Breast epithelium (tissue), 4 donors: ENCODE data around the gene CNST. TPM values are rescaled to one million over a fixed set of nuclear protein-coding genes. Genes with fewer than 3 reads are reported as not detected.
"Not testable (repeated sequence)": the region's sequence is repeated elsewhere in the genome, so short reads cannot be mapped to it uniquely, and the experiment has no call there.

Experiments used
- DNase-seq, 2 donors: peaks; one replicate each; pipeline ENCODE4 v3.0.0-alpha.2; 2019; ENCODE audit warnings: low spot score in 2 of 2
- H3K27ac ChIP-seq, 2 donors: fragments of 200-600 bp; sonication (generic) in 1 of 2; one replicate each; pipeline ENCODE4 v1.5.1; 2016 to 2019; ENCODE audit warnings: mild to moderate bottlenecking in 1 of 2
- H3K27me3 ChIP-seq, 2 donors: fragments of 200-600 bp; sonication (generic) in 1 of 2; one replicate each; pipeline versions ENCODE4 v1.5.1 to v1.6.0; 2017 to 2019; ENCODE audit warnings: control low read depth in 1 of 2, mild to moderate bottlenecking in 1 of 2
- H3K36me3 ChIP-seq: fragments of 200-600 bp; one replicate; pipeline ENCODE4 v1.5.1; 2019
- H3K4me1 ChIP-seq, 2 donors: fragments of 200-600 bp; sonication (generic); one replicate each; pipeline ENCODE4 v1.5.1; 2016 to 2019; ENCODE audit warnings: control low read depth in 1 of 2
- H3K4me3 ChIP-seq, 3 donors: fragments of 200-600 bp; sonication (generic); 1 replicate in 2 of 3; 2 replicates in 1 of 3; pipeline ENCODE4 v1.5.1; 2016 to 2019; ENCODE audit warnings: mild to moderate bottlenecking in 3 of 3, moderate library complexity in 2 of 3
- H3K9me3 ChIP-seq, 2 donors: fragments of 200-600 bp; sonication (generic) in 1 of 2; one replicate each; pipeline ENCODE4 v1.5.1; 2016 to 2019; ENCODE audit warnings: control low read depth in 1 of 2
- CTCF ChIP-seq, 3 donors: fragments of 450-650 bp; IDR thresholded peaks; one replicate each; pipeline ENCODE4 v1.5.1; 2016 to 2017; ENCODE audit warnings: antibody characterized with exemption in 3 of 3, mild to moderate bottlenecking in 3 of 3, moderate library complexity in 3 of 3
- POLR2A ChIP-seq: fragments of 450-650 bp; IDR thresholded peaks from one replicate; pipeline ENCODE4 v1.6.1; 2016; ENCODE audit warnings: antibody characterized with exemption, mild to moderate bottlenecking, moderate library complexity
- POLR2AphosphoS5 ChIP-seq, 3 donors: sonication (generic); formaldehyde crosslinking; IDR thresholded peaks; one replicate each; pipeline ENCODE4 v1.6.1; 2017; ENCODE audit warnings: antibody characterized with exemption in 3 of 3
- intact Hi-C: fragments of 100-400 bp; cut with DNase I; formaldehyde crosslinking; loops from one replicate; pipeline ENCODE4 v1.15.1; 2023; ENCODE audit warnings: low total_unique reads
- total RNA-seq, 3 donors: library from RNA; depleted of rRNA; stranded (reverse); fragments of >200 nt; gene quantifications; one replicate each; pipeline ENCODE4 v1.1.0, GENCODE V29; 2016

CNST gene
- total RNA-seq, 3 donors from 2014 or later: 25.9 to 30.9 (median 26.4) TPM

DNA sequence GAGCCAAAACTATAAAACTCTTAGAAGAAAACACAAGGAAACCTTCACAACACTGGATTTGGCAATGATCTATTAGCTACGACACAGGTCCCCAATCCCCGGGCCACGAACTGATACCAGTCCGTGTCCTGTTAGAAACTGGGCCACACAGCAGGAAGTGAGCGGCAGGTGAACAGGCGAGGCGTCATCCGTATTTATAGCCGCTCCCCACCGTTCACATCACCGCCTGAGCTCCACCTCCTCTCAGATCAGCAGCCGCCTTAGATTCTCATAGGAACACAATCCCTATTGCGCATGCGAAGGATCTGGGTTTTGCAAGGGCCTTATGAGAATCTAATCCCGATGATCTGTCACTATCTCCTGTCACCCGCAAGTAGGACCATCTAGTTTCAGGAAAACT, 12.1 kb upstream of the CNST start:
- Histone ChIP-seq H3K4me1 (no peaks in the 10 kb centered on the region), H3K27ac (no peak overlapping the region), H3K9me3 (no peaks in the 10 kb centered on the region), H3K36me3 (peaks cover 10% of the 10 kb centered on the region), H3K27me3 (no peaks in the 10 kb centered on the region), H3K4me3 (no peak overlapping the region)
- TF ChIP-seq POLR2AphosphoS5 (IDR thresholded peaks at IDR 0.05) (no peak), POLR2A (no peak), CTCF (IDR thresholded peaks at IDR 0.05) (no peak)
- no peak for DNase-seq
- intact Hi-C loops: no loop called here

DNA sequence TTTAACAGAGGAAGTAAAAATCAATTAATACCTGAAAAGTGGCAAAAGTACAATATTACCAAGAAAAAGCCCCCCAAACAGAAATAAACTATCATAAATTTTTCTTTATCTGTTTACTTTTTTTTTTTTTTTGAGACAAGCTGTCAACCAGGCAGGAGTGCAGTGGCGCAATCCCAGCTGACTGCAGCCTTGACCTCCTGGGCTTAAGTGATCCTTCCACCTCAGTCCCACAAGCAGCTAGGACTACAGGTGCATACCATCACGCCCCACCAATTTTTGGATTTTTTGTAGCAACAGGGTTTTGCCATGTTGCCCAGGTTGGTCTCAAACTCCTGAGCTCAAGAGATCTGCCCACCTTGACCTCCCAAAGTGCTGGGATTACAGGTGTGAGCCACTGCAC, 8.2 kb upstream of the CNST start:
- intact Hi-C loops: no loop called here
- H3K9me3 ChIP-seq: no peaks in the 10 kb centered on the region
- H3K4me3 ChIP-seq: no peak overlapping the region
- H3K36me3 ChIP-seq: peaks cover 10% of the 10 kb centered on the region
- no peak for TF ChIP-seq POLR2A
- no peak for TF ChIP-seq POLR2AphosphoS5 (IDR thresholded peaks at IDR 0.05)
- no peak for TF ChIP-seq CTCF (IDR thresholded peaks at IDR 0.05)
- no peaks in the 10 kb centered on the region for H3K4me1 ChIP-seq
- H3K27me3 ChIP-seq: no peaks in the 10 kb centered on the region
- DNase-seq: no peak
- no peak overlapping the region for H3K27ac ChIP-seq

DNA sequence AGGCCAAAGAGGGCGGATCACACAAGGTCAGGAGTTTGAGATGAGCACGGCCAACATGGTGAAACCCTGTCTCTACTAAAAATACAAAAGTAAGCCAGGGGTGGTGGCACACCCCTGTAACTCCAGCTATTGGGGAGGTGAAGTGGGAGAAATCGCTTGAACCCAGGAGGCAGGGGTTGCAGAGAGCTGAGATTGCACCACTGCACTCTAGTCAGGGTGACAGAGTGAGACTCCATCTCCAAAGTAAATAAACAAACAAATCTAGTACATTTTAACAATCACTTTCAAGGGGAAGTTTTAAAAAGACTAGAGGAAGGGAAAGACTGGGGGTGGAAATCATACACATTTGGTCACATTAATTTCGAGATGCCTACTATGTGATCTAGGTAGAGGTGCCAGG, 6.9 kb upstream of the CNST start:
- intact Hi-C loops: no loop called here
- Histone ChIP-seq H3K27me3 (no peaks in the 10 kb centered on the region), H3K4me1 (no peaks in the 10 kb centered on the region), H3K9me3 (no peaks in the 10 kb centered on the region), H3K4me3 (no peak overlapping the region), H3K27ac (no peak overlapping the region), H3K36me3 (peaks cover 10% of the 10 kb centered on the region)
- TF ChIP-seq CTCF (IDR thresholded peaks at IDR 0.05): no peak
- TF ChIP-seq POLR2AphosphoS5 (IDR thresholded peaks at IDR 0.05): no peak
- TF ChIP-seq POLR2A: no peak
- no peak for DNase-seq

DNA sequence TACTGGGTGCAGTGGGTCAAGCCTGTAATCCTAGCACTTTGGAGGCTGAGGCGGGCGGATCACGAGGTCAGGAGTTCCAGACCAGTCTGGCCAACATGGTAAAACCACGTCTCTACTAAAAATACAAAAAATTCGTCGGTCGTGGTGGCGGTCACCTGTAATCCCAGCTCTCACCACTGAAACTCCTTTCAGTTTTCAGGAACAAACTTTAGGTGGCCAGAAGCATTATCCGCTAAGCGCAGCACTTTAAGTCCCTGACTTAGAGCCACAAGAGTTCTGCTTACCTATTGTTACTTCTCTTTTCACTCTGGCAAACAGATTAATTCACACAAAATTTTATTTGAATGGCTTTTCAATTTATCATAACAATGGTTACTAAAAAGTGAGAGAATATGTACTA, 5.4 kb upstream of the CNST start:
- H3K27ac ChIP-seq, H3K4me1 ChIP-seq, H3K36me3 ChIP-seq, H3K4me3 ChIP-seq, H3K9me3 ChIP-seq, DNase-seq, H3K27me3 ChIP-seq: not testable (repeated sequence)
- intact Hi-C loops: loop anchor here (5.0 kb wide), 1 partner anchor 196 kb away; no protein-coding TSS in a partner anchor

- peak overlapping the region; percentile 95 to 97 for H3K27ac ChIP-seq
- H3K27me3 ChIP-seq: no peaks in the 10 kb centered on the region
- no peaks in the 10 kb centered on the region for H3K9me3 ChIP-seq
- intact Hi-C loops: loop anchor here (5.0 kb wide), 1 partner anchor 192 kb away; no protein-coding TSS in a partner anchor
- no peak for TF ChIP-seq POLR2AphosphoS5 (IDR thresholded peaks at IDR 0.05)
- TF ChIP-seq CTCF (IDR thresholded peaks at IDR 0.05): no peak
- no peak for TF ChIP-seq POLR2A
- peaks cover 0 to 14% of the 10 kb centered on the region in 2 donors for H3K4me1 ChIP-seq
- no peak for DNase-seq
- no peaks in the 10 kb centered on the region for H3K36me3 ChIP-seq
- H3K4me3 ChIP-seq: peak overlapping the region; percentile 84 to 91 (median 87)
Measured at GRCh38 chr1:246564839-246565750, 1.2 kb upstream of the CNST start.
